Osteocyte (in vitro differentiated cells): ENCODE data around the gene EML5. TPM values are rescaled to one million over a fixed set of nuclear protein-coding genes. Genes with fewer than 3 reads are reported as not detected.

Source experiments
- DNase-seq: peaks from one replicate; pipeline ENCODE4 v3.0.0; 2021; ENCODE audit warnings: mixed read lengths; ENCODE audit not compliant: unreplicated experiment; ENCODE audit errors: extremely low spot score
- H3K27ac Mint-ChIP-seq: one replicate; pipeline ENCODE4 v1.8.0; 2021; ENCODE audit warnings: mild to moderate bottlenecking, mixed read lengths; ENCODE audit not compliant: unreplicated experiment
- H3K27me3 Mint-ChIP-seq: one replicate; pipeline ENCODE4 v1.8.0; 2021; ENCODE audit warnings: mixed read lengths; ENCODE audit not compliant: unreplicated experiment
- H3K36me3 Mint-ChIP-seq: one replicate; pipeline ENCODE4 v1.8.0; 2021; ENCODE audit warnings: mixed read lengths; ENCODE audit not compliant: unreplicated experiment
- H3K4me1 Mint-ChIP-seq: one replicate; pipeline ENCODE4 v1.8.0; 2021; ENCODE audit warnings: mixed read lengths; ENCODE audit not compliant: unreplicated experiment
- H3K4me3 Mint-ChIP-seq: one replicate; pipeline ENCODE4 v1.8.0; 2021; ENCODE audit warnings: mild to moderate bottlenecking, moderate library complexity, mixed read lengths; ENCODE audit not compliant: unreplicated experiment
- H3K9me3 Mint-ChIP-seq: one replicate; pipeline ENCODE4 v1.8.0; 2021; ENCODE audit warnings: mixed read lengths; ENCODE audit not compliant: unreplicated experiment
- CTCF ChIP-seq: fragments of 200-600 bp; sonication (generic); IDR thresholded peaks from 2 replicates; pipeline ENCODE4 v1.5.0; 2021; ENCODE audit warnings: antibody characterized with exemption, mild to moderate bottlenecking, moderate library complexity
- total RNA-seq: library from RNA; stranded (reverse); gene quantifications from 2 replicates; pipeline ENCODE4 v1.2.1, GENCODE V29; 2021

EML5 gene
- total RNA-seq, 1 donor from 2014 or later, result 0.19 TPM

- TF ChIP-seq CTCF, result no peak
- Mint-ChIP-seq H3K27ac (no peak overlapping the region), H3K36me3 (no peaks in the 10 kb centered on the region), H3K4me3 (no peak overlapping the region), H3K4me1 (no peaks in the 10 kb centered on the region), H3K9me3 (no peaks in the 10 kb centered on the region), H3K27me3 (peaks cover 9% of the 10 kb centered on the region)
- no peak for DNase-seq
Observed at GRCh38 chr14:88688386-88688785, 104.4 kb downstream of the EML5 start.

DNA sequence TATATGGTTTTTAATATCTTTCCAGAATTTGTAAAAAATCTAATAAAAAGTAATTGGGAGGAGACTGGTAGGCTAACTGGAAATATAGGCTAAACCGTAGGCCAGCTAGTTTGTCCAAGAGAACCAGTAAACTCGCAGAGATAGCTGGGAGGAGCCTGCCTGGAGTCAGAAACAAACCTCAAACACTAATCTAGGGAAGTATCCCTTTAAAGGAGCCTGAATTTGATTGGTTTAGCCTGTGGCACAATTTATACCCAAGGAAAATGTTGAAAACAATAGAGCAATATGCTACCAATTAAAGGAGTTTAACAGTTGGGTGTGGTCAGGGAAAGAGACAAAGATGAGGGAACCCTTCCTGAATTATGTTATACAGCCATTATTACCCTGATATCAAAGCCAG, 109.6 kb downstream of the EML5 start:
- DNase-seq, result no peak
- no peak overlapping the region for H3K4me3 Mint-ChIP-seq
- no peak for TF ChIP-seq CTCF
- H3K4me1 Mint-ChIP-seq, result no peaks in the 10 kb centered on the region
- no peaks in the 10 kb centered on the region for H3K36me3 Mint-ChIP-seq
- H3K27ac Mint-ChIP-seq, result no peak overlapping the region
- no peaks in the 10 kb centered on the region for H3K9me3 Mint-ChIP-seq
- H3K27me3 Mint-ChIP-seq, result peaks cover 23% of the 10 kb centered on the region

DNA sequence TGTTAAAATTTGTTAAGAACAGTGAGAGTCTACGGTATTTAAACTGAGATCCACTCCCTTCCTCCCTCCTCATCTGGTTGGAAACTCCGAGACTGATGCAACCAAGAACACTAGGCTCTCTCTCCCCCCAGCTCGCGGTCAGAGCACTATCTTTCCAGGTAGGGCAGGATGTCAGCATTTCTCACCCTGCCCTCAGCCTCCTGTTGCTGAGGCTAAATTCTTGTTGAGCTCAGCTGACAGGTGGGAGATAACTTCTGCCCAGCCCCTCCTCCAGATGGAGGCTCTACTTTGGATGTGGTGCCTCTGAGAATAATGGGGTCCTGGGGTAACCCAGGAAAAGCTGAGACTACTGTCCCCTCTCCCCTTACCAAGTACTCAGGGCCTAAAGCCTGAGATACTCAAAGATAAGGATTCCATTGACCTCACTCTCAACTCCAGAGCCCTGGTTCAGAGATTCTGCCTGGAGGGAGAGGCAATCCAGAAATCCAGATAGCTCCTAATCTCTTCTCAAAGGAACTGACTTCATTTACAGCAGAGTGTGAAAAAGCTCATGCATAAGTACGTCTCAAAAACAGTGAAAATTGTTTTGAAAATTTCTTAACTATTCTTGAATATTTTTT, 110.1 kb downstream of the EML5 start:
- Mint-ChIP-seq H3K36me3 (no peaks in the 10 kb centered on the region), H3K4me3 (no peak overlapping the region), H3K9me3 (no peaks in the 10 kb centered on the region), H3K27ac (no peak overlapping the region), H3K4me1 (no peaks in the 10 kb centered on the region), H3K27me3 (peaks cover 26% of the 10 kb centered on the region)
- no peak for TF ChIP-seq CTCF
- no peak for DNase-seq

- no peak overlapping the region for H3K4me3 Mint-ChIP-seq
Observed at GRCh38 chr14:88681755-88682494, 110.8 kb downstream of the EML5 start.

More at GRCh38 chr14:88681755-88682494, 110.8 kb downstream of the EML5 start:
- no peaks in the 10 kb centered on the region for H3K9me3 Mint-ChIP-seq
- no peaks in the 10 kb centered on the region for H3K4me1 Mint-ChIP-seq
- H3K27ac Mint-ChIP-seq, result no peak overlapping the region
- H3K27me3 Mint-ChIP-seq, result peaks cover 26% of the 10 kb centered on the region
- no peaks in the 10 kb centered on the region for H3K36me3 Mint-ChIP-seq
- TF ChIP-seq CTCF, result no peak
- no peak for DNase-seq
